Panc1 (cell line): Measurements from ENCODE around the gene KRT15. TPM values are rescaled to one million over a fixed set of nuclear protein-coding genes. Genes with fewer than 3 reads are reported as not detected.

Experiments
- ATAC-seq: fragments of 200-7000 bp; cut with Tn5 transposase; 2 replicates; pipeline ENCODE4 v1.9.1; 2020; ENCODE audit warnings: mild to moderate bottlenecking, moderate library complexity
- BruUV-seq: library from RNA; stranded (reverse); fragments of 400-500 nt; replicated peaks from 2 replicates; lab custom pipeline; 2021; lab: Mats Ljungman, UMichigan
- CTCF ChIA-PET: fragments of 300-600 bp; sonication (Branson Sonifier 250); formaldehyde crosslinking; loops from one replicate; lab custom pipeline; 2022; ENCODE audit warnings: antibody characterized with exemption; lab: Charles Lee
- POLR2A ChIA-PET: fragments of 300-600 bp; sonication (Branson Sonifier 250); formaldehyde crosslinking; loops from one replicate; lab custom pipeline; 2022; ENCODE audit warnings: antibody characterized with exemption; lab: Charles Lee
- DNase-seq: peaks from one replicate; pipeline ENCODE4 v3.0.0-alpha.2; 2010; ENCODE audit warnings: low read depth, low spot score
- H3K27ac ChIP-seq: 2 replicates; pipeline ENCODE4 v1.5.1; 2011; ENCODE audit warnings: mild to moderate bottlenecking, low read length, inconsistent platforms
- H3K27me3 ChIP-seq: fragments of 200-500 bp; sonication (Bioruptor generic); 2 replicates; pipeline ENCODE4 v1.6.0; 2014; ENCODE audit warnings: low read length, inconsistent platforms; ENCODE audit not compliant: control insufficient read depth, insufficient read depth
- H3K36me3 ChIP-seq: fragments of 200-500 bp; sonication (Bioruptor generic); 2 replicates; pipeline ENCODE4 v1.5.1; 2014; ENCODE audit warnings: inconsistent platforms, mild to moderate bottlenecking, low read length, moderate library complexity; ENCODE audit not compliant: control insufficient read depth, insufficient read depth
- H3K4me1 ChIP-seq: 2 replicates; pipeline ENCODE4 v1.5.1; 2011; ENCODE audit warnings: inconsistent platforms, mild to moderate bottlenecking, low read length, moderate library complexity; ENCODE audit not compliant: control insufficient read depth, insufficient read depth
- H3K4me3 ChIP-seq, 2 experiments: 2 replicates each; pipeline ENCODE4 v1.5.1; 2011 to 2012; ENCODE audit warnings: low read depth in 2 of 2, low read length in 2 of 2, mild to moderate bottlenecking in 2 of 2, inconsistent platforms in 1 of 2, moderate library complexity in 1 of 2
- H3K9me3 ChIP-seq: fragments of 200-500 bp; sonication (Bioruptor generic); 2 replicates; pipeline ENCODE4 v1.5.1; 2014; ENCODE audit warnings: low read depth, mild to moderate bottlenecking, inconsistent platforms, low read length, moderate library complexity; ENCODE audit not compliant: control insufficient read depth, insufficient read depth
- CTCF ChIP-seq: fragments of 450-650 bp; IDR thresholded peaks from 2 replicates; pipeline ENCODE4 v1.5.1; 2017; ENCODE audit warnings: mild to moderate bottlenecking
- POLR2AphosphoS5 ChIP-seq: IDR thresholded peaks from 2 replicates; pipeline ENCODE4 v1.6.1; 2012; ENCODE audit warnings: mild to moderate bottlenecking, low read depth, low read length, moderate library complexity
- REST ChIP-seq, 2 experiments: IDR thresholded peaks; 2 replicates each; pipeline ENCODE4 v1.6.1; 2011 to 2012; ENCODE audit warnings: low read depth in 2 of 2, control low read depth in 1 of 2, low read length in 1 of 2, mild to moderate bottlenecking in 1 of 2, moderate library complexity in 1 of 2; ENCODE audit not compliant: insufficient read depth in 1 of 2
- SIN3A ChIP-seq: IDR thresholded peaks from 2 replicates; pipeline ENCODE4 v1.6.1; 2012; ENCODE audit warnings: low read depth, mild to moderate bottlenecking, low read length, moderate library complexity, borderline replicate concordance; ENCODE audit not compliant: insufficient read depth
- TCF7L2 ChIP-seq: IDR thresholded peaks from 2 replicates; pipeline ENCODE4 v1.6.1; 2011; ENCODE audit warnings: mild to moderate bottlenecking, low read depth, low read length, inconsistent platforms
- in situ Hi-C: cut with HindIII; loops from 2 replicates; pipeline ENCODE4 v1.10.0; 2016; ENCODE audit warnings: low sequenced_read_pairs, low pct_unique_long_range_greater_than_20kb
- intact Hi-C: fragments of 100-400 bp; cut with micrococcal nuclease; formaldehyde crosslinking; loops from one replicate; pipeline ENCODE4 v1.10.0; 2022; ENCODE audit not compliant: unreplicated experiment
- total RNA-seq: library from RNA; stranded (reverse); gene quantifications from one replicate; pipeline ENCODE4 v1.2.1, GENCODE V29; 2021; ENCODE audit not compliant: unreplicated experiment

Gene KRT15
- total RNA-seq, 1 experiment from 2014 or later: 70.4 TPM

GRCh38 chr17:41531993-41532392, 13.3 kb upstream of the KRT15 start:
- no peak for TF ChIP-seq CTCF
- no peak for TF ChIP-seq TCF7L2
- TF ChIP-seq REST (IDR thresholded peaks at IDR 0.05; ENCODE audit: insufficient read depth in 1 of 2, low read depth in 2 of 2, low read length in 1 of 2): no peak
- no peak for TF ChIP-seq POLR2AphosphoS5
- TF ChIP-seq SIN3A: no peak
- ATAC-seq: no peak
- H3K27me3 ChIP-seq: no peaks in the 10 kb centered on the region
- POLR2A ChIA-PET: interaction anchor here (1.2 kb wide), 1 partner anchor 157 kb away, joined by 3 read pairs; the partner anchor contains the start of gene EIF1
- H3K27ac ChIP-seq: peak overlapping the region; percentile 96
- in situ Hi-C loops (loop anchor here (25.0 kb wide), 1 partner anchor 105 kb away; no protein-coding TSS in a partner anchor), intact Hi-C loops (no loop called here)
- peaks cover under 1% of the 10 kb centered on the region; the same call in 1 of the 2 replicates for H3K36me3 ChIP-seq
- no peaks in the 10 kb centered on the region for H3K9me3 ChIP-seq
- no peak for DNase-seq
- no TSS peak for BruUV-seq
- peaks cover 56% of the 10 kb centered on the region for H3K4me1 ChIP-seq
- CTCF ChIA-PET: interaction anchor here (1.4 kb wide), 1 partner anchor 17 kb away, joined by 10 read pairs; no protein-coding TSS in a partner anchor
- no peak overlapping the region for H3K4me3 ChIP-seq

- no peaks in the 10 kb centered on the region for H3K9me3 ChIP-seq
- peaks cover 48% of the 10 kb centered on the region for H3K4me1 ChIP-seq
- CTCF ChIA-PET: interaction anchor here (0.6 to 4.0 kb wide), 4 partner anchors 18 to 209 kb away, joined by 3 to 42 read pairs (median 8); no protein-coding TSS in a partner anchor
- BruUV-seq: no TSS peak
- peak overlapping the region; percentile 0 to 3; a peak in 3 of 4 replicates for H3K4me3 ChIP-seq
- peak; percentile 89 for TF ChIP-seq POLR2AphosphoS5
- TF ChIP-seq REST (IDR thresholded peaks at IDR 0.05; ENCODE audit: insufficient read depth in 1 of 2, low read depth in 2 of 2, low read length in 1 of 2): no peak
- TF ChIP-seq TCF7L2: peak; percentile 88
- no peaks in the 10 kb centered on the region for H3K27me3 ChIP-seq
- peak; percentile 75 for ATAC-seq
- POLR2A ChIA-PET: interaction anchor here (0.5 to 1.1 kb wide), 5 partner anchors 9 to 1054 kb away, joined by 3 to 5 read pairs (median 3); no protein-coding TSS in a partner anchor
- H3K36me3 ChIP-seq: peaks cover 5% of the 10 kb centered on the region; the same call in 1 of the 2 replicates
- H3K27ac ChIP-seq: peak overlapping the region; percentile 96
- intact Hi-C loops (no loop called here), in situ Hi-C loops (loop anchor here (25.0 kb wide), 1 partner anchor 107 kb away; no protein-coding TSS in a partner anchor)
- no peak for DNase-seq
Observed at GRCh38 chr17:41530062-41531048, 11.7 kb upstream of the KRT15 start.
